Measurements from ENCODE around the gene VPS11.
"Not testable (repeated sequence)": the region's sequence is repeated elsewhere in the genome, so short reads cannot be mapped to it uniquely, and the experiment has no call there.

Gene VPS11

DNA sequence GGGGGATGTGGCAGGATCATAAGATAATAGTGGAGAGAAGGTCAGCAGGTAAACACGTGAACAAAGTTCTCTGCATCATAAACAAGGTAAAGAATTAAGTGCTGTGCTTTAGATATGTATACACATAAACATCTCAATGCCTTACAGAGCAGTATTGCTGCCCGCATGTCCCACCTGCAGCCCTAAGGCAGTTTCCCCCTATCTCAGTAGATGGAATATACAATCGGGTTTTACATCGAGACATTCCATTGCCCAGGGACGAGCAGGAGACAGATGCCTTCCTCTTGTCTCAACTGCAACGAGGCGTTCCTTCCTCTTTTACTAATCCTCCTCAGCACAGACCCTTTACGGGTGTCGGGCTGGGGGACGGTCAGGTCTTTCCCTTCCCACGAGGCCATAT, 28.1 kb upstream of the VPS11 start:
- DNase-seq = not testable (repeated sequence)

DNA sequence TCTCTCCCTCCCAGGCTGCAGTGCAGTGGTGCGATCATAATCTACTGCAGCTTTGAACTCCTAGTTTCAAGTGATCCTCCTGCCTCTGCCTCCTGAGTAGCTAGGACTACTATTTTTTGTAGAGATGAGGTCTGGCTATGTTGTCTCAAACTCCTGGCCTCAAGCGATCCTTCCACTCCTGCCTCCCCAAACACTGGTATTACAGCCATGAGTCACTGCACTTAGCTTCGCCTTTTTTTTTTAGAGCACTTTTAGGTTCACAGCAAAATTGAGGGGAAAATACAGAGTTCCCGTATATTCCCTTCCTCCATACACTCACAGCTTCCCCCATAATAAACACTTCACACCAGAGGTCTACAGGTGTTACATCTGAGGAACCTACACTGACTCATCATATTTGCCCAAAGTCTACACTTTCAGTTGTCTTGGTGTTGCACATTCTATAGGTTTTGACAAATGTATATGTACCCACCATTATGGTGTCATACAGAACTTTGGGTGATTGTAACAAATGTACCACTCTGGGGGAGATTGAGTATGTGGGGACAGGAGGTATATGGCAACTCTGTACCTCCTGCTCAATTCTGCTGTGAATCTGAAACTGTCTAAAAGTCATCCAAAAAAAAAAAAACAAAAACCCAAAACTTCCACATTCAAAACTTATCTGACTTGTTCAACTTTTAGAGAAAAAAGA, 25.6 kb upstream of the VPS11 start:
- DNase-seq = no peak

DNA sequence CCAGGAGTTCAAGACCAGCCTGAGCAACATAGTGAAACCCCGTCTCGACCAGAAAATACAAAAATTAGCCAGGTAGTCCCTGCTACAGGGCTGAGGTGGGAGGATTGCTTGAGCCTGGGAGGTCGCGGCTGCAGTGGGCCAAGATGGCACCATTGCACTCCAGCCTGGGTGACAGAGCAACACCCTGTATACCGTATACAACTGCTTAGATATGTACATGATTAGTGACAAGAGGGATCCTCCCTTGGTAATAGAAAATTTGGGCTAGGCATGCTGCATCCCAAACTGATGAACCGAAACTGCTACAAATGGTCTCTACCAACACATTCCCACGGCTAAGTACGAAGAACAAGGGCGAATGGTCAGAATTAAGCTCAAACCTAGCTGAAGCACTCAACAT, 24.7 kb upstream of the VPS11 start:
- no peak for DNase-seq

DNA sequence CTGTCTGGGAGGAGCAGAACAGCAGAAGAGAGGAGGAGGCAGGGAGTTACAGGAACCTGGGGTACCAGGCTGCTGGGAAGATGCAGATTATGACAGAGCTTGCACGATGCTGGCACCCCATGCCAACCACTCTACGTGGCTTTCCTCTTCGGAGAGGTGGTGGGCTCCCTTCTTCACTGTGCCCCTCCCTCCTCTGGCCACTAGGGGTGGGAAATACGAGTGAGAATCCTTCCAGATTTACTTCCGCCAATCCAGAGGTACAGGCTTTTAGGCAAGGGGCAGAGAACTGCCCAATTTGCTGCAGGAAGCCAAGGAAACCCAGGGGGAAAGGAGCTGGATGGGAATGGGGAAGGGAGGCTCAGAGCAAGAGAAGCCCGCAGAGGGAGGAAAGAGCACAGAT, 22.9 kb upstream of the VPS11 start:
- DNase-seq = no peak

DNA sequence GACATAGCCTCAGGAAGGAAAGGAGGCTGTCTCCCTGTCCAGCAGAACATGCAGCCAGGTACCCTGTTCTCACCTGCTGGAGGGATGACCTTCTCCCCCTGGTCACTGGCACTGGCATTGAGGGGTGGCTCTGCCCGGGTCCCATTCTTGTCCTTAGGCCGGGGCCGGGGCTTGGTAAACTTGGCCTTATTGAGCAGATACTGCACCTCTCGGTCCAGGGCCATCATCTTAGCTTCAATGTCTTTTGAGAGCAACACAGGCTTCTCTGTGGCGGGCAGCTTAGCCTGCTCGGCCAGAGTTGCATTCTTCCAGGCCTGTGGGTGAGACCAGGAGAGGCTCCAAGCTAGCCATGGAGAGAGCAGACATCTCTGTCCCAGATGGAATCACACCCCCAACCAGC, 21.1 kb upstream of the VPS11 start:
- DNase-seq = no peak

DNA sequence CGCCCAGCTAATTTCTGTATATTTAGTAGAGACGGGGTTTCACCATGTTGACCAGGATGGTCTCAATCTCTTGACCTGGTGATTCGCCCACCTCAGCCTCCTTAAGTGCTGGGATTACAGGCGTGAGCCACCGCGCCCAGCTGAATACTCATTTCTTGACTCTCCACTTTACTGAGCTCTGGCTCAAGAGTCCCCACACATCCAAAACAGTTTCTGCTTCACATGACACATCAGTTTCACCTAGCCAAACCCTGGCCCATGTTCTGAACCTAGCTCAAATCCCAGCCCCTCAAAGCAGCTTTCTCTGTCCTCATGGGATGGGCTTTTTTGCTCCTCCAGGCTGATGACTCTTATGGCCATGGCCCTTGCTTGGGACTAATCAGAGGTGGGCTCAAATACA, 20.4 kb upstream of the VPS11 start:
- DNase-seq = no peak

DNA sequence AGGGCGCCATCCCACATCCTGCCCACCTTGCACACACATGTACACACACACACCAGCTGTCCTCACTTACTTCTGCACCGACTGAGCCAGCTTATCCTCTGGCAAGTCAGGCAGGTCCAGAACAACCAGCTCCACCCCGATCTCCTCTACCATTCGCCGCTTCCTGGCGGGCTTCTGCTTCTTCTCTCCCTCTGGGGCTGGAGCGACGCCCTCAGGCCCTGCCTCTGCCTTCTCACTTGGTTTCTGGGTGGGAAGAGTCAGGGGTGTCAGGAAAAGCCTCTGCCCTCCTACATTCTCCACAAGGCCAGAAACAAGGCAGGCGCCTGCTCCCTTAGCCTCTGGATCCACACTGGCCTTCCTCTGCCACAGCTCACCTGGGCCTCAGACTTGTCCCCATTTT, 19.0 kb upstream of the VPS11 start:
- no peak for DNase-seq

- no peak for DNase-seq
Measured at GRCh38 chr11:119049081-119049480, 18.5 kb upstream of the VPS11 start.

- no peak for DNase-seq
Measured at GRCh38 chr11:119051440-119052162, 16.0 kb upstream of the VPS11 start.

DNA sequence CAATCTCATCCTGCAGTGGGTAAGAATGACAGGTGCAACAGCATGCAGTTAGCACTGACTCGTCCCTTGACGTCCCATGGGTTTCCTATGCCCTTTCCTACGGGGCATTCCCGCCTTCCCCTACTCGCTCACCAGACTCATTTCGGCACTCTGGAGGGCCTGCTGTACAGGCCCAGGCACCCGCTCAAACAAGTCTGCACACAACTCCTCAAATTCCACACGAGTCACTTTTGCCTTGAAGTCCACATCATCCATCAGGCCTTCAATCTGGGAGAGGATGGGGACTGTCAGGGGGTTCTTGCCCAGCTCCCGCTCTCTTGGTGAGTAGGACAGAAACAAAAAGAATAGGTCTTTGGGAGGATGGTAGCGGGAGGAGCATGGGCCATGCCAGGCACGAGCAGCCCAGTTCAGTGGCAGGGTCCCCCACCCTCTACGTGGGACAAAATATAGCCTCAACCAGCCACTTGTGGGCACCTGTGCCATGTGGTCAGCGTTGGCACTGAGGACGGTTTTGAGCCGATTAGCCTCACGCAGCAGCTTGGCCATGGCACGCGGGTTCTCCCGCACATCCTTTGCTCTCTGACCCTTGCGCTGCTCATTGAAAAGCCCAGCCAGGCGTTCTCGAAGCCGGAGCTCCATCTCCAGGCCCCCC, 15.3 kb upstream of the VPS11 start:
- no peak for DNase-seq

- no peak for DNase-seq
Measured at GRCh38 chr11:119054418-119054817, 13.2 kb upstream of the VPS11 start.

- peak; percentile 34 for DNase-seq
Measured at GRCh38 chr11:119055901-119056300, 11.7 kb upstream of the VPS11 start.

GRCh38 chr11:119056421-119056999, 11.1 kb upstream of the VPS11 start:
- peak; percentile 64 for DNase-seq

DNA sequence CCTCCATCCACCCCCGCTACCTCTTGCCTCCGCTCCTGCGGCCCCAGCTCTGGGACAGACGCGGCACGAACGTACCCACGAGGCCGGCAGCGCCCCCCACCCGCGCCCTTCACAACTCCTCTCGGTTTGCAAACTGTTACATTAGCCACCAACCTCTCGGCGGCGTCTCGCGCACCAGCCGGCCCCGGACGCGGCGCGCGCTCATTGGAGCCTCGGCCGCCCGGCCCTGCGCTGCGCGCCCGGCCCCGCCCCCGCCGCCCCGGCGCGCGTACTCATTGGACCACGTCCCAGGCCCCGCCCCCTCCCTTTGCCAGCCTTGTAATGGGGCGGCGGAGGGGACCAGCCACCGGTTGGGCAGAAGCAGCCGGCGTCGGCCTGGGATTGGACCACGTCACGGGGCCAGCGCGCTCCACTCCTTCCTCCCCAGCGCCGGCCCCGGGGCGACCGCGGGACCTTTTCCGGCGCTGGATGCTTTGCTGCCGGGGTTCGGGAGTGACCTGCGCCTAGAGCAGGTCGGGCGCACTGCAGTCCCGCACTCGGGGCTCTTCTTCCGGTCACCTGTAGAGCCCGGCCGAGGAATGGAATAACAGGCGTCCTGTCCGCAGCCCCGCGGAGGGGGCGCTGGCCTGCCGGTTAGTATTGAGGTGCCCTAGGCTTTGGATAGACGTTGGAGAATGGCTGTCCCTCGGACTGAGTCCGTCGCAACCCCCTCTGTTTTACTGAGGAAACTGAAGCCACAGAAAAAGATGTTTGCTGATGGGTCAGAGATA, 10.4 kb upstream of the VPS11 start, which contains the start of gene HYOU1:
TSS of gene HYOU1 (minus strand) at position 206 of the 770 bp plus-strand sequence. CDS start 1,045 bp downstream, outside the sequence.
- peak; percentile 99 for DNase-seq

DNA sequence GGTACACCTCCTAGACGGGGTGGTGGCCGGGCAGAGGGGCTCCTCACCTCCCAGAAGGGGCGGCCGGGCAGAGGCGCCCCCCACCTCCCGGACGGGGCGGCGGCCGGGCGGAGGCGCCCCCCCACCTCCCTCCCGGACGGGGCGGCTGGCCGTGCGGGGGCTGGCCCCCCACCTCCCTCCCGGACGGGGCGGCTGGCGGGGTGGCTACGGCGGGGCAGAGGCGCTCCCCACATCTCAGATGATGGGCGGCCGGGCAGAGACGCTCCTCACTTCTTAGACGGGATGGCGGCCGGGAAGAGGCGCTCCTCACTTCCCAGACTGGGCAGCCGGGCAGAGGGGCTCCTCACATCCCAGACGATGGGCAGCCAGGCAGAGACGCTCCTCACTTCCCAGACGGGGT, 8.5 kb upstream of the VPS11 start:
- DNase-seq = not testable (repeated sequence)

GRCh38 chr11:119061256-119061655, 6.4 kb upstream of the VPS11 start:
- no peak for DNase-seq

- no peak for DNase-seq
Measured at GRCh38 chr11:119062779-119063178, 4.8 kb upstream of the VPS11 start.

GRCh38 chr11:119065369-119065768, 2.2 kb upstream of the VPS11 start:
- DNase-seq = peak; percentile 22

- DNase-seq = no peak
Measured at GRCh38 chr11:119077839-119078238, 10.2 kb downstream of the VPS11 start.

DNA sequence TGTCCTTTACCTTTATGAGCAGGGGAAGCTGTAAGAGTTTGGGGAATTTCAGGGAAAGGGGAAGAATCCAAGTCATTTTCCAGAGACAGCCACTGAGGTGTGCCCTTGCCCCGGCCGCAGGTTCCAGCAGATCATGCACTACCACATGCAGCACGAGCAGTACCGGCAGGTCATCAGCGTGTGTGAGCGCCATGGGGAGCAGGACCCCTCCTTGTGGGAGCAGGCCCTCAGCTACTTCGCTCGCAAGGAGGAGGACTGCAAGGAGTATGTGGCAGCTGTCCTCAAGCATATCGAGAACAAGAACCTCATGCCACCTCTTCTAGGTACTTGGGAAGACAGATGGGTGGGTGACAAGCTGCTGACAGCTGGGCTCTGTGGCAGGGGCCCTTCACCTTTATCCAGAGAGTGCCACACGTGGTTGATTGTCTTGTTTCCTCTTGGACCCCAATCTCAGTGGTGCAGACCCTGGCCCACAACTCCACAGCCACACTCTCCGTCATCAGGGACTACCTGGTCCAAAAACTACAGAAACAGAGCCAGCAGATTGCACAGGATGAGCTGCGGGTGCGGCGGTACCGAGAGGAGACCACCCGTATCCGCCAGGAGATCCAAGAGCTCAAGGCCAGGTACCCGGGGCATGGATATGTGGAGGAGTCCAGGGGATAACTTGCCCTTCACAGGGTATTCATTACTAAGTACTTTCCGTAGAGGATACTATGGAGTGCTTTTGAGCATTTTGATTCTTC, 11.2 kb downstream of the VPS11 start:
- DNase-seq = no peak

DNA sequence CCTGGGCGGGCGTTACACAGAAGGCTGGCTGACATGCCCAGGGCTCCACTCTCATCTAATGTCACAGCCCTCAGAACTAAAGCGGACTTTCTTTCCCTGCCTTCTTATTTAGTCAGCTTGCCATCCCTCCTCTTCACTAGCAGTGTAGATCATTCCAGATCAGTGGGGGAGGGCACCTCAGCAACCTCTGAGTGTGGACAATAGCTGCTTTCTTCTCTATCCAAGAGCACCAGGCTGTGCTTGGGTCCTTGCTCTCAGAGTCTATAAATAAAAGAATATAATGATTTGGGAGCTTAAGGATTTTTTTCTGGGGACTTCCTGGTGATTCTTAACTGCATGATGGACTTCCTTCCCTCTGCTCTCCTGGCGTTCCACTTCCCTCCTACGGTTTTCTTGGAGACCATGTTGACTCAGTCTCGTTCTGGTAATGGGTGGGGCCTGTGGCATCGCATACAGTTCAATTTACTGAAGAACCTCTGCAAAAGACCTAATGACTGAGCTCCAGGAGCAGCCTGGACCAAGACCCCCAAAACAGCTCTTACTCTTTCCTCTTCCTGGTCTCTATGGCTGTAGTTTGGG, 14.2 kb downstream of the VPS11 start:
- no peak for DNase-seq

All from NCI-H526 treated with DMSO at 0.1 percent for 48 hours (cell line).